ENCODE data around the gene GLE1.

GRCh38 chr9:128459011-128459410 is 45.5 kb upstream of the GLE1 start:
- TF ChIP-seq POLR2A (IDR thresholded peaks at IDR 0.05), result no peak
- no peak for TF ChIP-seq CTCF (IDR thresholded peaks at IDR 0.05)

All from Peyer's patch (tissue), 4 donors.